ENCODE measurements around the gene MRFAP1.

DNA sequence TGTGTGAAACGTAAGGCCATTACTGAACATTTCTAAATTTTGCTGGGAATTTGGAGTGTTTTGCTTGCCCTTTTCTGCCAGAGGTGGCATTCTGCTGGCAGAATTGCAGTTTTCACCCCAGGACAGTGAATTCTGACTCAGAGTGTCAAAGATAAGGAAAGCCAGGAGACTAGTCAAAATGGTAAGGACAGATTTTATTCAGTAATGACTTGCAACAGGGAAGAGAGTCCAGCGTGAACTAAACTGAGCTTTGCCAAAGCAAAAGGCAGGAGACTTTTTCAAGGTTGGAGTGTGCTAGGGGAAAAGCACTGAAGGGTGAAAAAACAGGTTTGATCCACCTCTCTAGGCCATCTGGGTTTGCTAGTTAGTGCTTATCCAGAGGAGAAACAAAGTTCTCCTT, 19.4 kb downstream of the MRFAP1 start:
- no peak for TF ChIP-seq POLR2A (IDR thresholded peaks at IDR 0.05)
- no peak for TF ChIP-seq CTCF (IDR thresholded peaks at IDR 0.05)

Measured in right lobe of liver (tissue), 4 donors.